ENCODE data around the gene ANKRD24.
"Not testable (repeated sequence)": the region's sequence is repeated elsewhere in the genome, so short reads cannot be mapped to it uniquely, and the experiment has no call there.

The ANKRD24 gene

GRCh38 chr19:4174213-4174894, 8.1 kb upstream of the ANKRD24 start:
- no peak for DNase-seq

GRCh38 chr19:4174895-4175668, 7.4 kb upstream of the ANKRD24 start:
- no peak for DNase-seq

- DNase-seq, result no peak
Observed at GRCh38 chr19:4175669-4175931, 6.9 kb upstream of the ANKRD24 start.

GRCh38 chr19:4177146-4177545, 5.3 kb upstream of the ANKRD24 start:
- DNase-seq, result no peak

- DNase-seq, result no peak
Observed at GRCh38 chr19:4178990-4179389, 3.5 kb upstream of the ANKRD24 start.

GRCh38 chr19:4181053-4181508, 1.4 kb upstream of the ANKRD24 start:
- no peak for DNase-seq

- DNase-seq, result peak; percentile 30
Observed at GRCh38 chr19:4183967-4184717, 1.7 kb downstream of the ANKRD24 start.

- DNase-seq, result no peak
Observed at GRCh38 chr19:4184718-4185352, 2.3 kb downstream of the ANKRD24 start.

- no peak for DNase-seq
Observed at GRCh38 chr19:4185413-4186086, 3.1 kb downstream of the ANKRD24 start.

GRCh38 chr19:4186087-4186993, 3.9 kb downstream of the ANKRD24 start:
- DNase-seq, result peak; percentile 55

GRCh38 chr19:4187313-4188122, 5.0 kb downstream of the ANKRD24 start:
- no peak for DNase-seq

- DNase-seq, result no peak
Observed at GRCh38 chr19:4189641-4190040, 7.2 kb downstream of the ANKRD24 start.

GRCh38 chr19:4192537-4192936, 10.0 kb downstream of the ANKRD24 start:
- not testable (repeated sequence) for DNase-seq

- no peak for DNase-seq
Observed at GRCh38 chr19:4194353-4194752, 11.9 kb downstream of the ANKRD24 start.

GRCh38 chr19:4196009-4196408, 13.5 kb downstream of the ANKRD24 start:
- no peak for DNase-seq

- no peak for DNase-seq
Observed at GRCh38 chr19:4196587-4197148, 14.2 kb downstream of the ANKRD24 start.

- DNase-seq, result no peak
Observed at GRCh38 chr19:4197228-4197624, 14.7 kb downstream of the ANKRD24 start.

- DNase-seq, result no peak
Observed at GRCh38 chr19:4197625-4198466, 15.4 kb downstream of the ANKRD24 start.

- DNase-seq, result no peak
Observed at GRCh38 chr19:4198467-4199126, 16.1 kb downstream of the ANKRD24 start.
